HG03575 (cell line): ENCODE measurements around the gene TBC1D10B.
"Not testable (repeated sequence)": the region's sequence is repeated elsewhere in the genome, so short reads cannot be mapped to it uniquely, and the experiment has no call there.

ENCODE experiments used
- ATAC-seq: cut with Tn5 transposase; IDR thresholded peaks from one replicate; pipeline ENCODE4 v1.9.1; 2021; ENCODE audit not compliant: unreplicated experiment, insufficient number of reproducible peaks, low FRiP score; ENCODE audit errors: extremely low read depth

TBC1D10B gene

GRCh38 chr16:30398661-30399434, 28.6 kb upstream of the TBC1D10B start:
- ATAC-seq = no peak

GRCh38 chr16:30397776-30398660, 27.7 kb upstream of the TBC1D10B start:
- no peak for ATAC-seq

GRCh38 chr16:30397056-30397455, 26.8 kb upstream of the TBC1D10B start:
- no peak for ATAC-seq

GRCh38 chr16:30396627-30397026, 26.3 kb upstream of the TBC1D10B start:
- ATAC-seq = not testable (repeated sequence)

GRCh38 chr16:30395992-30396585, 25.8 kb upstream of the TBC1D10B start:
- no peak for ATAC-seq

- ATAC-seq = no peak
These were observed 25.1 kb upstream of the TBC1D10B start, which contains the start of gene ZNF48 for GRCh38 chr16:30395155-30395991. Gene ZNF48 (plus strand): TSS chr16:30395420. CDS start chr16:30395795, 375 bp downstream.

GRCh38 chr16:30394592-30395154, 24.4 kb upstream of the TBC1D10B start:
- no peak for ATAC-seq

- no peak for ATAC-seq
These were observed 13.2 kb upstream of the TBC1D10B start for GRCh38 chr16:30383521-30383920.

- ATAC-seq = no peak
These were observed 12.0 kb upstream of the TBC1D10B start, which contains the start of gene SEPTIN1 for GRCh38 chr16:30382111-30382881. Gene SEPTIN1 (minus strand): TSS chr16:30382561. CDS start chr16:30382542, 19 bp downstream.

- no peak for ATAC-seq
These were observed 11.2 kb upstream of the TBC1D10B start for GRCh38 chr16:30381291-30382041.

GRCh38 chr16:30380803-30381208, 10.5 kb upstream of the TBC1D10B start:
- no peak for ATAC-seq

- ATAC-seq = no peak
These were observed 9.9 kb upstream of the TBC1D10B start for GRCh38 chr16:30380072-30380802.

- ATAC-seq = no peak
These were observed 9.0 kb upstream of the TBC1D10B start for GRCh38 chr16:30379158-30379783.

- peak; percentile 55 for ATAC-seq
These were observed 8.2 kb upstream of the TBC1D10B start for GRCh38 chr16:30378236-30379157.

GRCh38 chr16:30377812-30378235, 7.5 kb upstream of the TBC1D10B start:
- peak; percentile 6 for ATAC-seq
